COR-L47 (cell line): ENCODE measurements around the gene RELA.
"Not testable (repeated sequence)": the region's sequence is repeated elsewhere in the genome, so short reads cannot be mapped to it uniquely, and the experiment has no call there.

Experiments used
- DNase-seq: peaks from one replicate; lab custom pipeline; 2025; lab: John Stamatoyannopoulos, UW

RELA gene

DNA sequence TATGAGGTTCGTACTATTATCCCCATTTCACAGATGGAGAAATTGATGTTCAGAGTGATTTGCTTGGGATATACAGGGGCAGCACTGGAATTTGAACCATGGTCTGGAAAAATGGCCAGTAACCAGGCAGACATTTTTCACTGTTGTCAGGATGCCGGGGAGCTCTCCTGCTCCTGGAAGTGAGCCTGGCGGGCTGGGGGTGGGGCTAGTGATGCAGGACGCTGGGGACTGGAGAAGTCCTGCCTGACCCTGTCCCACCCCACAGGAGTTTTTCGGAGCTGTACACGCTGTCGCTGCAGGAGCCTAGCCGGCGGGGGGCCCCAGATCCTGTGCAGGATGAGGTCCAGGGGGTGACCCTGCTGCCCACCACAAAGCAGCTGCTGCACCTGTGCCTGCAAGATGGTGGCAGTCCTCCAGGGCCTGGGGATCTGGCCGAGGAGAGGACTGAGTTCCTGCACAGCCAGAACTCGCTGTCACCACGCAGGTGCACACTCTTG, 13.7 kb downstream of the RELA start:
- no peak for DNase-seq

DNA sequence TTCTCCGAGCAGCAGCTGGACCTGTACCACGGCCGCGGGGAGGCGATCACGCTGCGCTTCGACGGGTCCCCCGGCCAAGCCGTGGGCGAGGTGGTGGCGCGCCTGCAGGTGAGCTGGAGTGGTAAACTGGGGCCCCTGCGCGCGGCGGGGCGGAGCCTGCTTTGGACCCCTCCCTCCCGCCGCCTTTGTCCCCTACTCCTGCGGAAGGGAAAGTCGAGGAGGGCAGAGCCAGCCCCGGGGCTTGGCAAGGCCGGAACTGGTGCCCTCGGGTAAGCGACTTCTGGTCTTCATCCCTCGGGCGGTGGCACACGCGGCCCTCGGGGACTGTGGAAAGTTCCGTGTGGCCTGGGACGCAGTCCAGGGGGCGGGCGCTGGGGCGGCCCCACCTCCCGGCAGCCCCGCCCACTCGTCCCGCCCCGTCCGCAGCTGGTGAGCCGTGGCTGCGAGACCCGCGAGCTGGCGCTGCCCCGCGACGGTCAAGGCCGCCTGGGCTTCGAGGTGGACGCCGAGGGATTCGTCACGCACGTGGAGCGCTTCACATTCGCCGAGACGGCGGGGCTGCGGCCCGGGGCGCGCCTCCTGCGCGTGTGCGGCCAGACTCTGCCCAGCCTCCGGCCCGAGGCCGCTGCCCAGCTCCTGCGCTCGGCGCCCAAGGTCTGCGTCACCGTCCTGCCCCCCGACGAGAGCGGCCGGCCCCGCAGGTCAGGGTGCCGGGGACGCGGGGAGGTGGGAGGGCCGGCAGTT, 15.6 kb downstream of the RELA start:
- no peak for DNase-seq

DNA sequence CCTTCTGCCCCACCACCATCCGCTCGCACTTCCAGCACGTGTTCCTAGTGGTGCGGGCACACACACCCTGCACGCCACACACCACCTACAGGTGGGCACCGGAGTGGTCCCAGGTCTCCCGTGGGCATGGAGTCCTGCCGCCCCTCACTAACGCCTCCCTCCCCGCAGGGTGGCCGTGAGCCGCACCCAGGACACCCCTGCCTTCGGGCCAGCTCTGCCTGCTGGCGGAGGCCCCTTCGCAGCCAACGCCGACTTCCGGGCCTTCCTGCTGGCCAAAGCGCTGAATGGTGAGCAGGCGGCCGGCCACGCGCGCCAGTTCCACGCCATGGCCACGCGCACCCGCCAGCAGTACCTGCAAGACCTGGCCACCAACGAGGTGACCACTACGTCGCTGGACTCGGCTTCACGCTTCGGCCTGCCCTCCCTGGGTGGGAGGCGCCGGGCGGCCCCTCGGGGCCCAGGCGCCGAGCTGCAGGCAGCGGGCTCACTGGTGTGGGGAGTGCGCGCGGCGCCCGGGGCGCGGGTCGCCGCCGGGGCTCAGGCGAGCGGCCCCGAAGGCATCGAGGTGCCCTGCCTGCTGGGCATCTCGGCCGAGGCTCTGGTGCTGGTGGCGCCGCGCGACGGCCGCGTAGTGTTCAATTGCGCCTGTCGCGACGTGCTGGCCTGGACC, 16.3 kb downstream of the RELA start:
- no peak for DNase-seq

DNA sequence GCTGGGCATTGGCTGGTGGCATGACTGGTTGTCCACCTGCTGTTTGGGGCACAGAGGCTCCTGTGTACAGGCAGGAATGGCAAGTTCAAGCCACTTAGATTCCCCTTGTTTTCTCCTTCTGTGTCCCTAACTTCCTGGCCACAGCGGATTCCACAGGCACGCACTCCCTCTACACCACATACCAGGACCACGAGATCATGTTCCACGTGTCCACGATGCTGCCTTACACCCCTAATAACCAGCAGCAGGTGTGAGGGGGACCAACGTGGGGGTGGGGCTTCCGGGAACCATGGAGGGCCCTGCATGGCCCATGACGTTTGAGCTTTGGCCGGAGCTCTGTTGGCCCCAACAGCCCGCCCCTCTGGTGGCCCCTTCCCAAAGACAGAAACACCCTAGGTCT, 17.0 kb downstream of the RELA start:
- DNase-seq: no peak

DNA sequence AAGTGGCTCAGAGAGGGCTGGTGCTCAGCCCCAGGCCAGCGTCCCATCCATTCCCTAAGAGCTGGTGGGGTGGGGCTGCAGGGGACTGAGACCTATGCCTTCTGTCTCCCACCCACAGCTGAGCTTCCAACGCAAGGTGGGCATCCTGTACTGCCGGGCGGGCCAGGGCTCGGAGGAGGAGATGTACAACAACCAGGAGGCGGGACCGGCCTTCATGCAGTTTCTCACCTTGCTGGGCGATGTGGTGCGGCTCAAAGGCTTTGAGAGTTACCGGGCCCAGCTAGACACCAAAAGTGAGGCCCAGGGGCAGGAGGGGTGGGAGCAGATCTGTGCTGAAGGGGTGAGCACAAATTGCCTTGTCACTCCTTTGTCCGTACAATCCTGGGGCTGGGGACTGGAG, 17.9 kb downstream of the RELA start:
- DNase-seq: no peak

DNA sequence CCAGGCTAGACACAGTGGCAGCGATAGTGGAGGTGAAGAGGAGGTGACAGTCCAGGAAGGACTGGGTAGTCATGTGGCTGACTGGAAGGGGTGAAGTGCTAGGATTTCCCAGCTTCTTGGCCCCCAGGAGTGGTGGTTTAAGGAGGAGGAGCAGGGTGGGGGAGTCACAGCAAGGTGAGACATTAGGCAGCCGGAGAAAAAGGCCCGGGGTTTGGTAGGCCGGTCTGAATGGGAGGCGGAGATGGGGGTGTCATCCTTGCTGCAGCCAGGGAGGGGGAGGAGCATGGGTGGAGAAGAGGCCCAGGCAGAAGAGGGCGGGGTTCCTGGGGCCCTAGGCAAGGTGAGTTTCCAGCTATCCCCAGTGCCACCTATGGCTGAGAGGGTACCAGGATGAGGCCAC, 18.7 kb downstream of the RELA start:
- DNase-seq: no peak

DNA sequence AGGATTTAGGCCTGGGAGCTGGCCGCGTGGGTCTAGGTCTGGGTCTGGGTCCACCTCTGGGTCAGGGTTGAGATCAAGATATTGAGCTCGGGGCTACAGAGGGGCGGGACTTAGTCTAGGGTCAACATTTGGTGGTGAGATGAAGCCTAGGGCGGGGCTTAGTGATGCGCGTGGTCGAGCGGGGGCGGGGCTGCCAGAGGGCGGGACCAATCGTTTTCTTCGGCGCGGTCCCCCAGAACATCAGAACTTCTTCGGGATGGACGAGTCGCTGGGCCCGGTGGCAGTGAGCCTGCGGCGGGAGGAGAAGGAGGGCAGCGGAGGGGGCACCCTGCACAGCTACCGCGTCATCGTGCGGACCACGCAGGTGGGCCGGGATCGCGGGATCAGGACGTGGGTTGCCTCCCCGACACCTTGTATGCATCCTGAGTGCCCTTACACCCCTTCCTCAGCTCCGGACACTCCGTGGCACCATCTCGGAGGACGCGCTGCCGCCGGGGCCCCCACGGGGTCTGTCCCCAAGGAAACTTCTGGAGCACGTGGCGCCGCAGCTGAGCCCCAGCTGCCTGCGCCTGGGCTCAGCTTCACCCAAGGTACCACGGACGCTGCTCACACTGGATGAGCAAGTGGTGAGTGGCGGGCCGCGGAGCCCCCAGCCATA, 20.6 kb downstream of the RELA start:
- DNase-seq: no peak

DNA sequence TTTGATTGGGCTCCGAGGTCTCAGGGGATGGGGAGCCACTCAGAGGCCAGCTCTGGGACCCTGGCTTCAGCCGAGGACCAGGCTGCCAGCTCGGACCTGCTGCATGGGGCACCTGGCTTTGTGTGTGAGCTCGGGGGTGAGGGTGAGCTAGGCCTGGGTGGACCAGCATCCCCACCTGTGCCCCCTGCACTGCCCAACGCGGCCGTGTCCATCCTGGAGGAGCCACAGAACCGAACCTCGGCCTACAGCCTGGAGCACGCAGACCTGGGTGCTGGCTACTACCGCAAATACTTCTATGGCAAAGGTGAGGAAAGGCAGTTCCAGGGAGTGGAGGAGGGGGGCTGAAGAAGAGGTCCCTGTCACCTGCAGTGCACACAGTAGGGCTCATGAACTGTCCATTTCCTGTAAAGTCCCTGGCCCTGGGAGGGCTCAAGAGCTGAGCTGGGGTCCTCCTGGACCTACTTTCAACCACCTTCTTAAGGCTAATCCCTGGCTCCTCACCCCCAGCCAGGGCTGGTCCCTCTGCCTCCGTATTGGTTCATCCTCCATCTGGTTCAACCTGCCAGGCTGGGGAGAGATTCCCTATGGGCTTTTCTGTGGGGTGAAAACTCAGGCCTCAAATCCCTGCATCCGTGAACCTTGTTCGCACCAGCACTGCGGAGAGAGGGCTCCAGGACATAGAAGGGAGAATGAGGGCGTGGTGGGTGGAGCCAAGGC, 21.3 kb downstream of the RELA start:
- DNase-seq: no peak

DNA sequence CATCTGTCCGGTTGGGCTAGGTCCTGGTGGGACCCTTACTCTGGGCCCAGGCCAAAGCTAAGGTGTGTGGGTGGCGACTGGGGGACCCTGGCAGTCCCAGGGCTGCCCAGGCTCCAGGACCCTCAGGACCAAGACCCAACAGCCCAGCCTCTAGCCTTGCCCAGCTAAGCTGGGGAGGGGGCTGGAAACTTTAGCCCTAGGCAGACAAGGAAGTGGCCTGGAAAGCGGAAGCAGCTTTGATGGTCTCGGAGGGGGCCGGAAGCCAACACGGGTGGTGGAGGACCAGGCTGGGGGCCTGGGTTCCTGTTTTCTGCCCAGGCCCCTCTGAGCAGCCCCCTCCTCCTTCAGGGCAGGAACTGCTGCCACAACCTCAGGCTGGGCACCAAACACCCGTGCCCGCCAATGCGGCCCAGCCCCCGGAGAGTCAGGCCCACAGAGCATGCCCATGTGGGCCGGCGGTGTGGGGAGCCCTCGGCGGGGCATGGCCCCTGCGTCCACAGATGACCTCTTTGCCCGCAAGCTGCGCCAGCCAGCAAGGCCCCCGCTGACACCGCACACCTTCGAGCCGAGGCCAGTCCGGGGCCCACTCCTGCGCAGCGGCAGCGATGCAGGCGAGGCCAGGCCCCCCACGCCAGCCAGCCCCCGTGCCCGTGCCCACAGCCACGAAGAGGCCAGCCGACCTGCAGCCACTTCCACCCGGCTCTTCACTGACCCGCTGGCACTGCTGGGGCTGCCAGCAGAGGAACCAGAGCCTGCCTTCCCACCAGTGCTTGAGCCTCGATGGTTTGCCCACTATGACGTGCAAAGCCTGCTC, 22.0 kb downstream of the RELA start:
- DNase-seq: no peak

DNA sequence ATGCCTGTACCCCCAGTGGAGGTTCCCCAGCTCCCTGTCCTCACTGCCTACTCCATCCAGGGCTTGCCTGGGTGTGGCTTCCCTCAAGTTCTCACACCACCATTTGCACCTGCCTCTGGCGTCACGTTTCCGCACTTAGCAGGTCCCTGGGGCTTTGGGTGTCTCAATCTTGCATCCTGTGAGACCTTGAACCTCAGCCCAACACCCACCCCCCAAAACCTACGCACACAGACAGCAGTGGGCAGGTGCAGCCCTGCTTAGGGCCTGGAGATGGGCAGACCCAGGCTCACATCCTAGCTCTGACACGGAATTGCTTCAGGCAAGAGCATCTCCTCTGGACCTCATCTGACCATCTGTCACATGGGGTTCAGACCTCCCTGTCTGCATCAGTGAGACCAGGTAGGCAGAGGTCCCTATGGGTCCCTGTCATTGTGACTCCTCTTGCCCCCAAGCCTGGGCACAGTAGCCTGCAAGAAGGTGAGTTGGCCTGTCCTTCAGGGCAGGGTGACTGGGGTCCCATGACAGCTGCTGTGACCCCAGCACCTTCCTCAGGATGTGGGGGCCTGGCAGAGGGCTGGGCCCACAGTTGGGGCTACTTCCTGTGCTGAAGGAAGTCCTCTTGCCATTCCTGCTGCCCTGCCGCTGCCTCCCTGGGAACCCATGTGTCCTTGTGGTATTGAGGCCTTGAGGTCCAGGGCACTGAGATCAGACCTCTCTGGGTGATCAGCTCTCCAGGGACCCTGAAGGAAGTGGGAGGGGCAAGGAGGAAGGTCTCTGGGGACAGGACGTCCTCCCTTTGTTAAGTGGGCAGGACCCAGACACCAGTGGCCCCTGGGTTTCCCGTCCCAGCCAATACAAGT, 22.9 kb downstream of the RELA start:
- DNase-seq: no peak

DNA sequence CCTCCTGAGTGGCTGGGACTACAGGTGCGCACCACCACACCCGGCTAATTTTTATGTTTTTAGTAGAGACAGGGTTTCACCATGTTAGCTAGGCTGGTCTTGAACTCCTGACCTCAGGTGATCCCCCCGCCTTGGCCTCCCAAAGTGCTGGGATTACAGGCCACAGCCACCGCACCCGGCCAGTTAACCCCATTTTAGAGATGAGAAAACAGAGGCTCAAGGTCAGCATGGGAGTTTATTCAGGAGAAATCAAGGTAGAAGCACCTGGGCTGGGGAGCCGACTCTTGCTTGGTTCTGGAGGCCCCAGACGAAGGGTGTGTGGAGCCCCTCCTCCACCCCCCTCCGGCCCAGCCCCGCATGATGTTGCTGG, 23.5 kb downstream of the RELA start:
- not testable (repeated sequence) for DNase-seq

DNA sequence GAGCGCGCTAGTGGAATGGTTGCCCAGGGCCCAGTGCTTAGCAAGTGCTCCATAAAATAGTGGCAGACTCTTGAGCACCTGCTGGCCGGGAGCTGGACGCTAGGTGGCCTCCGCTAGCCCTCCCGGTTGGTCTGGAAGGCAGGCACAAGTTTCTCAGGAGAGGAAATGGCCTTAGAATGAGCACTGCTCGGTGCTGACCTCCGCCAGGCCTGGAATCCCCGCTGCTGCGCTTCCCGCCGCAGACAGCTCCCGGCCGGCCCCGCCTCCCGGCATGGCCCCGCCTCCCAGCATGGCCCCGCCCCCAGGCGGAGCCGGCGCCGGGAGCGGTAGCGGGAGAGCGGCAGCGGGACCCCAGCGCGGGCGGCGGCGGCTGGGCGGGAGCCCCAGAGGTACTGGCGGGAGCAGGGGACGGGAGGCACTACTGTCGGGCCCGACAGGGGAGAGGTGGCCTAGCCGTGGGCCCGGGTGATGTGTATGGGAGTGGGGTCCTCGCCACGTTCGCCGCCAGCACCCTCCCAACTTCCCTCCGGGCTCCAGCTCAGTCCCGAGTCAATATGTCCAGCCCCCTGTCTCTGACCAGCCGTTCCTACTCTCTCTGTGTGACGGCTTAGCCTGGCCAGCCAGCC, 24.8 kb downstream of the RELA start, which contains the start of gene SIPA1:
Gene SIPA1, plus strand, starts transcription at position 308 of the 626 bp plus-strand sequence. CDS start 2,821 bp downstream, outside the sequence.
- peak; percentile 40 for DNase-seq

DNA sequence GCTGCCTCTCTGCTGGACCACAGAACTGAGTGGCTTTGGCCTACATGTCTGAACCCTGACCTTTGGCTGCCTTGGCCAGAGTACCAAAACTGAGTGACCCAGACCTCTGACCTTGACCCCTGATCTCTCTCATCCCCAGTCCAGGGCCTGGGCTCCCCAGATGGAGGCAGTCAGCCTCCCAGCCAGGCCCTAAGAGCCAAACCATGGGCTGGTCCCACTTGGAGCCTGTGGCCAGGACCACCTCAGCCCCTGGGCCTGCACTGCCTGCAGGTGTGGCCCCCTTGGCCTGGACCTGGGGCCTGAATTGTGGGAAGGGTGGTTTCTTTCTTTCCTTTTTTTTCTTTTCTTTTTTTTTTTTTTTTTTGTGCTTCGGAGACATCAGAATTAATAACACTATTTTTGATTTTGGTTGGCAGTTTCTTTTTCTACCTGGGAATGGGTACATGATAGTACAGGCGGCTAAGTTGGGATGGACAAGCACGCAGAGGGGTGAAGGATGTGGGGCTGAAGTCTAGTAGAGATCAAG, 25.6 kb downstream of the RELA start:
- DNase-seq: no peak

DNA sequence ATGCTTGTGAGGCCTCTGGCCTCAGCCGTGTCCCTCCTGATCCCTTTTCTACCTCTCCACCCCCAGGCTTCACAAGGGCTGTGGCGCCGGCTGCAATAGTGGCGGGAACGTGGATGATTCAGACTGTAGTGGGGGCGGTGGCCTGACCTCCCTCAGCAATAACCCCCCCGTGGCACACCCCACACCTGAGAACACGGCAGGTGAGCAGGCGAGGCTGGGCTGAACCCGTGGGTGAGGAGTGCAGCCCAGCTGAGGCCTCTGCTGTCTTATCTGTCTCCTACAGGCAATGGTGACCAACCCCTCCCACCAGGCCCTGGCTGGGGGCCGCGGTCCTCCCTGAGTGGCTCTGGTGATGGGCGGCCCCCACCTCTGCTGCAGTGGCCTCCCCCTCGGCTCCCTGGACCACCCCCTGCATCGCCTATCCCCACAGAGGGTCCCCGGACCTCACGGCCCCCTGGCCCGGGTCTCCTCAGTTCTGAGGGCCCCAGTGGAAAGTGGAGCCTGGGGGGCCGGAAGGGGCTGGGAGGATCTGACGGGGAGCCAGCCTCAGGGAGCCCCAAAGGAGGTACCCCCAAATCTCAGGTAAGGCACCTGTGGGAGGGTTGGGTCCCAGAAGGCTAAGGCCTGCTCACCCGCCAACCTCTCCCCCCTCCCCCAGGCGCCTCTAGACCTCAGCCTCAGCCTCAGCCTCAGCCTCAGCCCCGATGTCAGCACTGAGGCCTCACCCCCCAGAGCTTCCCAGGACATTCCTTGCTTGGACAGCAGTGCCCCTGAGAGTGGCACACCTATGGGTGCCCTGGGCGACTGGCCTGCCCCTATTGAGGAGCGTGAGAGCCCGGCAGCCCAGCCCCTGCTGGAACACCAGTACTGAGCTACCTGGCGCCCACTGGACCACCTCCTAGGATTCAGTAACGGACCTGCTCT, 26.3 kb downstream of the RELA start:
- no peak for DNase-seq

DNA sequence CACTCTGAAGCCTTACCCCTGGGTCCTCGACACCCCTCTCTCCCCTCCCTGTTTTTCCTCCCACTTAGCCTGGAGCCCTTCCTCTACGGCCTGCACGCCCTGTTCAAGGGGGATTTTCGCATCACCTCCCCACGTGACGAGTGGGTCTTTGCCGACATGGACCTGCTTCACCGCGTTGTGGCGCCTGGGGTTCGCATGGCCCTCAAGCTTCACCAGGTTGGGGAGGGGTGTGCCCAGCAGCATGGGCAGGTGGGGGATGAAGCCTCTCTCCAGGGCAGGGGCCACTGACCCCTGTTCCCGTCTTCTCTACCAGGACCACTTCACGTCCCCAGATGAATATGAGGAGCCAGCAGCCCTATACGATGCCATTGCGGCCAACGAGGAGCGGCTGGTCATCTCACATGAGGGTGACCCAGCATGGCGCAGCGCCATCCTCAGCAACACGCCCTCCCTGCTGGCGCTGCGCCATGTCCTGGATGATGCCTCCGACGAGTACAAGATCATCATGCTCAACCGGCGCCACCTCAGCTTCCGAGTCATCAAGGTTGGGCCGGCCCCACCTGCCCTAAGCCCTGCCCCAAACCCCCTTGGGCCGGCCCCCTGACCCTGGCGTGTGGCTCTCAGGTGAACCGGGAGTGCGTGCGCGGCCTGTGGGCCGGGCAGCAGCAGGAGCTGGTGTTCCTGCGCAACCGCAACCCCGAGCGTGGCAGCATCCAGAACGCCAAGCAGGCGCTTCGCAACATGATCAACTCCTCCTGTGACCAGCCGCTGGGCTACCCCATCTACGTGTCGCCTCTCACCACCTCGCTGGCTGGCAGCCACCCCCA, 27.6 kb downstream of the RELA start:
- DNase-seq: no peak

DNA sequence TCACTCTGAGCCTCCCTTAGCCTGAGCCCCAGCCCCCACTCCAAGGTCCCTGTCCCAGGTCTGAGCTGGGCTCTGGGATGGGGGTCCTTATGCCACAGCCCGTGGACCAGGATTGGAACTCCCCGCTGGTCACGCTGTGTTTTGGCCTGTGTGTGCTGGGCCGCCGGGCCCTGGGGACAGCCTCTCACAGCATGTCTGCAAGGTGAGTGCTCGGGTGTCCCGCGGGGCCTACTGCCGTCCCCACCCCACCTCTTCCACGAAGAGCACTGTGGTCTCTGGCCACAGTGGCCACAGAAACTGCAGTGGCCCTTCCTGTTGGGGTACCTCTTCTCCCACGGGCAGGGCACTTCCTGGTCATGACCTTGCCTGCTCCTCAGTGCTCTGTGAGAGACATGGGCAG, 28.3 kb downstream of the RELA start:
- no peak for DNase-seq

DNA sequence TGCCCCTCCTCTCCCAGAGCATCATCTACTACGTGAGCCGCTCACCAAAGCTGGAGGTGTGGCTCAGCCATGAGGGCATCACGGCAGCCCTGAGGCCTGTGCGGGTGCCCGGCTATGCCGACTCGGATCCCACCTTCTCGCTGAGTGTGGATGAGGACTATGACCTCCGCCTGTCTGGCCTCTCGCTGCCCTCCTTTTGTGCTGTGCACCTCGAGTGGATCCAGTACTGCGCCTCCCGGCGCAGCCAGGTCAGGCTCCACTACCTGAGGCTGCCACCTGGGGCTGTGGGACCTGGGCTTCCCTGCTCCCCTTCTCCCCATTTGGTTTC, 28.6 kb downstream of the RELA start:
- no peak for DNase-seq
